ENCODE measurements around the gene RS1. TPM values are rescaled to one million over a fixed set of nuclear protein-coding genes. Genes with fewer than 3 reads are reported as not detected.

The RS1 gene
- total and polyA plus RNA-seq, 9 of the 15 experiments (the other 6 are each of a cell fraction or from before 2014, with no cell fraction given): not detected

GRCh38 chrX:18620349-18620748 is 51.6 kb downstream of the RS1 start (continued):
- TF ChIP-seq THAP7 (CRISPR knock-in tag; IDR thresholded peaks at IDR 0.05): no peak

- Histone ChIP-seq H3K9ac (ENCODE audit: insufficient read depth in 1 of 2, low read depth in 2 of 2, low read length in 2 of 2) (no peak overlapping the region), H3K36me3 (ENCODE audit: control insufficient read depth, insufficient read depth, low read length) (no peaks in the 10 kb centered on the region), H3K4me2 (ENCODE audit: insufficient read depth, low read length) (no peak overlapping the region), H3K4me1 (replicated peaks in 1 of 2; ENCODE audit: control insufficient read depth in 2 of 2, insufficient read depth in 2 of 2, low read length in 2 of 2) (no peaks in the 10 kb centered on the region), H2AFZ (ENCODE audit: low read depth, low read length) (no peak overlapping the region), H3K4me3 (no peak overlapping the region), H3K9me3 (replicated peaks; ENCODE audit: control insufficient read depth, insufficient read depth, low read depth, low read length) (no peaks in the 10 kb centered on the region), H3K27ac (ENCODE audit: extremely low read depth, low read depth, low read length) (no peak overlapping the region), H4K20me1 (replicated peaks; ENCODE audit: control insufficient read depth, insufficient read depth, low read length) (no peaks in the 10 kb centered on the region), H3K79me2 (ENCODE audit: control insufficient read depth, insufficient read depth, low read length) (no peaks in the 10 kb centered on the region), H3K27me3 (ENCODE audit: control insufficient read depth in 2 of 2, insufficient read depth in 2 of 2, low read length in 2 of 2) (no peaks in the 10 kb centered on the region; a peak in 1 of 5 replicates), H3K9me1 (ENCODE audit: control insufficient read depth, insufficient read depth, low read length) (no peaks in the 10 kb centered on the region)
- WGBS (ENCODE audit: insufficient coverage, low coverage, missing lambda C conversion rate): 0% methylated on average over 2 of the region's 2 CpGs
- no TSS peak for BruUV-seq (replicated peaks)
- no peak for FAIRE-seq
- no peak for DNase-seq (ENCODE audit: extremely low read depth in 1 of 4, low spot score in 3 of 4)
- intact Hi-C loops (cut with micrococcal nuclease) (no loop called here), in situ Hi-C loops (cut with MboI) (no loop called here)
- POLR2A ChIA-PET: no interaction called here
- CTCF ChIA-PET (ENCODE audit: low intra/inter-chr PET ratio): no interaction called here
- ATAC-seq: no peak
- TF ChIP-seq ZBTB34 (CRISPR knock-in tag; IDR thresholded peaks at IDR 0.05) (no peak), NR2C2 (CRISPR knock-in tag; IDR thresholded peaks at IDR 0.05) (no peak), NR2C2 (tag; IDR thresholded peaks at IDR 0.05) (no peak), ID3 (CRISPR knock-in tag; IDR thresholded peaks at IDR 0.05) (no peak), ID3 (tag; IDR thresholded peaks at IDR 0.05) (no peak), CHAMP1 (IDR thresholded peaks at IDR 0.05) (no peak), NFATC3 (IDR thresholded peaks at IDR 0.05) (no peak), THAP7 (CRISPR knock-in tag; IDR thresholded peaks at IDR 0.05) (no peak), ZNF277 (CRISPR knock-in tag; IDR thresholded peaks at IDR 0.05; ENCODE audit: borderline replicate concordance) (no peak), KLF16 (IDR thresholded peaks at IDR 0.05) (no peak), NFE2L1 (tag; IDR thresholded peaks at IDR 0.05; ENCODE audit: borderline replicate concordance, low read depth) (no peak), CREB3 (tag; conservative IDR thresholded peaks at IDR 0.05; ENCODE audit: low read depth) (no peak), SMARCC2 (IDR thresholded peaks at IDR 0.05; ENCODE audit: low read depth) (no peak)
Observed at GRCh38 chrX:18619288-18619687, 52.6 kb downstream of the RS1 start.

All from K562 (cell line).